Astrocyte of the spinal cord (primary cell): Measurements from ENCODE around the gene ROS1.

ENCODE experiments used
- DNase-seq: peaks from one replicate; pipeline ENCODE4 v3.0.0; 2011; ENCODE audit warnings: low read depth, low spot score
- H3K4me3 ChIP-seq: 2 replicates; pipeline ENCODE4 v1.5.1; 2011; ENCODE audit warnings: low read depth, mild to moderate bottlenecking, low read length, moderate library complexity
- CTCF ChIP-seq: IDR thresholded peaks from 2 replicates; pipeline ENCODE4 v1.5.1; 2012; ENCODE audit warnings: low read depth, mild to moderate bottlenecking, low read length, inconsistent platforms
- in situ Hi-C: cut with HindIII; loops from 2 replicates; pipeline ENCODE4 v1.10.0; 2017; ENCODE audit warnings: low sequenced_read_pairs

Gene ROS1

GRCh38 chr6:117389227-117390057 is 36.3 kb downstream of the ROS1 start:
- TF ChIP-seq CTCF, result no peak
- H3K4me3 ChIP-seq, result no peak overlapping the region
- DNase-seq, result no peak
- in situ Hi-C loops, result no loop called here

GRCh38 chr6:117387454-117387974 is 38.2 kb downstream of the ROS1 start:
- no peak for TF ChIP-seq CTCF
- no peak for DNase-seq
- in situ Hi-C loops, result no loop called here
- H3K4me3 ChIP-seq, result no peak overlapping the region

- in situ Hi-C loops, result no loop called here
- TF ChIP-seq CTCF, result no peak
- no peak overlapping the region for H3K4me3 ChIP-seq
- DNase-seq, result no peak
Observed at GRCh38 chr6:117384659-117385058, 41.1 kb downstream of the ROS1 start.

- no peak for DNase-seq
- TF ChIP-seq CTCF, result no peak
- no peak overlapping the region for H3K4me3 ChIP-seq
- in situ Hi-C loops, result no loop called here
Observed at GRCh38 chr6:117381749-117382148, 44.0 kb downstream of the ROS1 start.

- in situ Hi-C loops, result no loop called here
- no peak overlapping the region for H3K4me3 ChIP-seq
- no peak for DNase-seq
- no peak for TF ChIP-seq CTCF
Observed at GRCh38 chr6:117380298-117380697, 45.4 kb downstream of the ROS1 start.

- TF ChIP-seq CTCF, result no peak
- no peak for DNase-seq
- H3K4me3 ChIP-seq, result no peak overlapping the region
- in situ Hi-C loops, result no loop called here
Observed at GRCh38 chr6:117375446-117375845, 50.3 kb downstream of the ROS1 start.
